Endothelial cell of umbilical vein (primary cell): Measurements from ENCODE around the gene NRK. TPM values are rescaled to one million over a fixed set of nuclear protein-coding genes. Genes with fewer than 3 reads are reported as not detected.
"Not testable (repeated sequence)": the region's sequence is repeated elsewhere in the genome, so short reads cannot be mapped to it uniquely, and the experiment has no call there.

Source experiments
- BruUV-seq: library from RNA; stranded (reverse); fragments of 400-500 nt; replicated peaks from 2 replicates; lab custom pipeline; 2021; lab: Mats Ljungman, UMichigan
- CTCF ChIA-PET: fragments of 300-600, 350-600 bp; sonication (Branson Sonifier 250); formaldehyde crosslinking; loops from one replicate; lab custom pipeline; 2021; ENCODE audit warnings: antibody characterized with exemption, inconsistent platforms; lab: Charles Lee
- POLR2A ChIA-PET: fragments of 300-600, 350-600 bp; sonication (Branson Sonifier 250); formaldehyde crosslinking; loops from one replicate; lab custom pipeline; 2021; ENCODE audit warnings: antibody characterized with exemption, inconsistent platforms; lab: Charles Lee
- DNase-seq: peaks from one replicate; pipeline ENCODE4 v3.0.0-alpha.2; 2011; ENCODE audit warnings: low read depth, low spot score
- FAIRE-seq: peaks from 2 replicates; lab custom pipeline; 2011; peaks lifted over from hg19 to GRCh38; lab: Jason Lieb, UNC
- H2AFZ ChIP-seq: 2 replicates; pipeline ENCODE4 v1.6.0; 2012; ENCODE audit warnings: low read depth, low read length, control low read depth, inconsistent platforms
- H3K27ac ChIP-seq: 2 replicates; pipeline ENCODE4 v1.5.1; 2011; ENCODE audit warnings: low read depth, mild to moderate bottlenecking, control low read depth, low read length, moderate library complexity; ENCODE audit not compliant: insufficient read depth
- H3K27me3 ChIP-seq, 2 experiments: 2 replicates each; pipeline versions ENCODE4 v1.6.0 to v1.6.1; 2011; ENCODE audit warnings: low read length in 2 of 2, mixed read lengths in 1 of 2; ENCODE audit not compliant: control insufficient read depth in 2 of 2, insufficient read depth in 2 of 2
- H3K36me3 ChIP-seq, 2 experiments: 2 replicates in 1 of 2; 3 replicates in 1 of 2; pipeline ENCODE4 v1.5.1; 2011; ENCODE audit warnings: low read length in 2 of 2, mild to moderate bottlenecking in 1 of 2, moderate library complexity in 1 of 2; ENCODE audit not compliant: control insufficient read depth in 2 of 2, insufficient read depth in 2 of 2; ENCODE audit errors: extremely low read depth in 1 of 2
- H3K4me1 ChIP-seq: 3 replicates; pipeline ENCODE4 v1.5.1; 2011; ENCODE audit warnings: mild to moderate bottlenecking, low read length; ENCODE audit not compliant: control insufficient read depth, insufficient read depth; ENCODE audit errors: extremely low read depth
- H3K4me2 ChIP-seq: 2 replicates; pipeline ENCODE4 v1.6.1; 2011; ENCODE audit warnings: low read length, control low read depth, mixed read lengths; ENCODE audit not compliant: insufficient read depth
- H3K4me3 ChIP-seq, 3 experiments: fragments of 200-600 bp in 1 of 3; sonication (generic), shearing (Covaris generic) in 1 of 3; replicated peaks in 1 of 3; 2 replicates each; pipeline ENCODE4 v1.5.1; 2011 to 2016; ENCODE audit warnings: control low read depth in 3 of 3, low read length in 3 of 3, mild to moderate bottlenecking in 2 of 3, inconsistent platforms in 1 of 3, low read depth in 1 of 3, moderate library complexity in 1 of 3; ENCODE audit not compliant: insufficient read depth in 1 of 3
- H3K79me2 ChIP-seq: 2 replicates; pipeline ENCODE4 v1.6.0; 2012; ENCODE audit warnings: low read length, inconsistent platforms; ENCODE audit not compliant: control insufficient read depth, insufficient read depth
- H3K9ac ChIP-seq: replicated peaks from 2 replicates; pipeline ENCODE3; 2011; ENCODE audit warnings: low read length, control low read depth; ENCODE audit not compliant: insufficient read depth; ENCODE audit errors: extremely low read depth
- H3K9me1 ChIP-seq: replicated peaks from 3 replicates; pipeline ENCODE4 v1.6.0; 2011; ENCODE audit warnings: mild to moderate bottlenecking, low read length; ENCODE audit not compliant: control insufficient read depth, insufficient read depth; ENCODE audit errors: extremely low read depth
- H3K9me3 ChIP-seq: replicated peaks from 2 replicates; pipeline ENCODE4 v1.5.1; 2012; ENCODE audit warnings: low read length, inconsistent platforms; ENCODE audit not compliant: control insufficient read depth, insufficient read depth
- H4K20me1 ChIP-seq: replicated peaks from 2 replicates; pipeline ENCODE3; 2011; ENCODE audit warnings: mild to moderate bottlenecking, low read length; ENCODE audit not compliant: control insufficient read depth, insufficient read depth; ENCODE audit errors: extremely low read depth
- EZH2 ChIP-seq: IDR thresholded peaks from 2 replicates; pipeline ENCODE4 v1.6.1; 2012; ENCODE audit warnings: borderline replicate concordance, low read depth, mild to moderate bottlenecking, moderate library complexity, low read length, inconsistent platforms; ENCODE audit not compliant: severe bottlenecking
- FOS ChIP-seq: IDR thresholded peaks from 2 replicates; pipeline ENCODE4 v1.6.1; 2011; ENCODE audit warnings: mild to moderate bottlenecking, low read length, moderate library complexity, borderline replicate concordance; ENCODE audit not compliant: insufficient read depth
- GATA2 ChIP-seq: IDR thresholded peaks from 2 replicates; pipeline ENCODE4 v1.7.0; 2011; ENCODE audit warnings: low read depth, mild to moderate bottlenecking, moderate library complexity, mixed read lengths, low read length; ENCODE audit not compliant: insufficient read length, insufficient read depth
- JUN ChIP-seq: IDR thresholded peaks from 2 replicates; pipeline ENCODE4 v1.6.1; 2011; ENCODE audit warnings: borderline replicate concordance, low read depth; ENCODE audit not compliant: insufficient read length, insufficient read depth
- MYC ChIP-seq: IDR thresholded peaks from one replicate; pipeline ENCODE4 v1.6.1; 2011; ENCODE audit warnings: mild to moderate bottlenecking, low read depth, low read length
- POLR2A ChIP-seq: IDR thresholded peaks from 2 replicates; pipeline ENCODE4 v1.6.1; 2012; ENCODE audit warnings: low read depth, mild to moderate bottlenecking, control low read depth, low read length
- POLR2AphosphoS5 ChIP-seq: IDR thresholded peaks from 2 replicates; pipeline ENCODE4 v1.6.1; 2012; ENCODE audit warnings: low read depth, mild to moderate bottlenecking, control low read depth, low read length, moderate library complexity; ENCODE audit not compliant: insufficient read depth
- dilution Hi-C: fragments of 300-500 bp; cut with MboI; formaldehyde crosslinking; loops from one replicate; pipeline ENCODE4 v1.15.0; 2019; ENCODE audit warnings: low sequenced_read_pairs; ENCODE audit not compliant: extremely low pct_ligation_motif_present
- intact Hi-C: fragments of 100-400 bp; cut with micrococcal nuclease; formaldehyde crosslinking; loops from one replicate; pipeline ENCODE4 v1.10.0; 2022
- polyA plus RNA-seq, 4 experiments: library from polyadenylated mRNA; depleted of rRNA in 3 of 4; stranded (reverse) in 3 of 4; unstranded in 1 of 4; fragments of >200 nt; gene quantifications; 2 replicates each; pipeline versions ENCODE4 v1.2.1 to v1.2.3, GENCODE V29; 2011 to 2012; ENCODE audit warnings: missing spikeins in 1 of 4
- total RNA-seq: library from RNA; stranded (reverse); gene quantifications from 2 replicates; pipeline ENCODE4 v1.2.3, GENCODE V29; 2021
- TF ChIP-seq, protein P1 (sequence below), 2 donors: IDR thresholded peaks; 1 replicate in 1 of 2; 2 replicates in 1 of 2; pipeline ENCODE4 v1.5.1; 2011; ENCODE audit warnings: low read length in 2 of 2, mild to moderate bottlenecking in 2 of 2, moderate library complexity in 2 of 2, control low read depth in 1 of 2, inconsistent platforms in 1 of 2, low read depth in 1 of 2; ENCODE audit not compliant: insufficient read depth in 1 of 2; ENCODE audit errors: extremely low read depth in 1 of 2
- TF ChIP-seq, protein P2 (sequence below): IDR thresholded peaks from 2 replicates; pipeline ENCODE4 v1.6.1; 2011; ENCODE audit not compliant: insufficient read depth, insufficient read length

The NRK gene
- total and polyA plus RNA-seq, 2 donors (not counting 3 experiments of a cell fraction or from before 2014, with no cell fraction given), result 1.3 to 3.1 TPM

DNA sequence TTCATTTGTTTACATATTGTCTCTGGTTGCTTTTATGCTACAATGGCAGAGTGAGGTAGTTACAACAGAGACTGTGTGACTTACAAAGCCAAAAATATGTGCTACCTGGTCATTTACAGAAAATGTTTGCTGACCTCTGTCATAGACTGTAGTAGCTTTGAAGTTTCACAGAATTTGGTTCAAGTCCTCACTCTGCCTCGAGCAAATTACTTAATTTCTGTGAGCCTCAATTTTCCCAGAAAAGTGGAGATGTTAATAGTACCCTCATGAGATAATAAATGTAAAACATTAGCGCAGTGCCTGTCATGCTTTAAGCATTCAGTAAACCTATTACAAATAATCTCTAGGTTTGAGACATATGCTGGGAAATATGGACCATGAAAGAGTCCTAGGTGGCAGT, 18.4 kb upstream of the NRK start:
- Histone ChIP-seq H4K20me1 (no peaks in the 10 kb centered on the region), H3K27me3 (no peaks in the 10 kb centered on the region), H3K36me3 (no peaks in the 10 kb centered on the region), H3K9ac (no peak overlapping the region), H3K4me2 (no peak overlapping the region), H2AFZ (no peak overlapping the region), H3K4me3 (no peak overlapping the region), H3K9me1 (no peaks in the 10 kb centered on the region), H3K9me3 (no peaks in the 10 kb centered on the region), H3K79me2 (no peaks in the 10 kb centered on the region), H3K4me1 (no peaks in the 10 kb centered on the region), H3K27ac (no peak overlapping the region)
- FAIRE-seq, result no peak
- BruUV-seq, result no TSS peak
- ChIA-PET POLR2A (no interaction called here), CTCF (interaction anchor here (1.0 kb wide), 1 partner anchor 9 kb away, joined by 3 read pairs; no protein-coding TSS in a partner anchor)
- intact Hi-C loops, result no loop called here
- no peak for DNase-seq
- TF ChIP-seq FOS, result no peak
- TF ChIP-seq, protein P1, sequence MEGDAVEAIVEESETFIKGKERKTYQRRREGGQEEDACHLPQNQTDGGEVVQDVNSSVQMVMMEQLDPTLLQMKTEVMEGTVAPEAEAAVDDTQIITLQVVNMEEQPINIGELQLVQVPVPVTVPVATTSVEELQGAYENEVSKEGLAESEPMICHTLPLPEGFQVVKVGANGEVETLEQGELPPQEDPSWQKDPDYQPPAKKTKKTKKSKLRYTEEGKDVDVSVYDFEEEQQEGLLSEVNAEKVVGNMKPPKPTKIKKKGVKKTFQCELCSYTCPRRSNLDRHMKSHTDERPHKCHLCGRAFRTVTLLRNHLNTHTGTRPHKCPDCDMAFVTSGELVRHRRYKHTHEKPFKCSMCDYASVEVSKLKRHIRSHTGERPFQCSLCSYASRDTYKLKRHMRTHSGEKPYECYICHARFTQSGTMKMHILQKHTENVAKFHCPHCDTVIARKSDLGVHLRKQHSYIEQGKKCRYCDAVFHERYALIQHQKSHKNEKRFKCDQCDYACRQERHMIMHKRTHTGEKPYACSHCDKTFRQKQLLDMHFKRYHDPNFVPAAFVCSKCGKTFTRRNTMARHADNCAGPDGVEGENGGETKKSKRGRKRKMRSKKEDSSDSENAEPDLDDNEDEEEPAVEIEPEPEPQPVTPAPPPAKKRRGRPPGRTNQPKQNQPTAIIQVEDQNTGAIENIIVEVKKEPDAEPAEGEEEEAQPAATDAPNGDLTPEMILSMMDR (IDR thresholded peaks at IDR 0.05; ENCODE audit: extremely low read depth in 1 of 2, insufficient read depth in 1 of 2, low read depth in 1 of 2, low read length in 2 of 2), result no peak
- TF ChIP-seq POLR2A, result no peak
- no peak for TF ChIP-seq MYC
- no peak for TF ChIP-seq EZH2
- TF ChIP-seq POLR2AphosphoS5, result no peak
- TF ChIP-seq GATA2, result no peak
- no peak for TF ChIP-seq JUN
- TF ChIP-seq, protein P2, sequence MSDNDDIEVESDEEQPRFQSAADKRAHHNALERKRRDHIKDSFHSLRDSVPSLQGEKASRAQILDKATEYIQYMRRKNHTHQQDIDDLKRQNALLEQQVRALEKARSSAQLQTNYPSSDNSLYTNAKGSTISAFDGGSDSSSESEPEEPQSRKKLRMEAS, result no peak
- dilution Hi-C loops, result no loop called here

DNA sequence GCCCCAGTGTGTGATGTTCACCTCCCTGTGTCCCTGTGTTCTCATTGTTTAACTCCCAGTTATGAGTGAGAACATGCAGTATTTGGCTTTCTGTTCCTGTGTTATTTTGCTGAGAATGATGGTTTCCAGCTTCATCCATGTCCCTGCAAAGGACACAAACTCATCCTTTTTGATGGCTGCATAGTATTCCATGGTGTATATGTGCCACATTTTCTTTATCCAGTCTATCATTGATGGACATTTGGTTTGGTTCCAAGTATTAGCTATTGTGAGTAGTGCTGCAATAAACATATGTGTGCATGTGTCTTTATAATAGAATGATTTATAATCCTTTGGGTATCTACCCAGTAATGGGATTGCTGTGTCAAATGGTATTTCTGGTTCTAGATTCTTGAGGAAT, 16.7 kb upstream of the NRK start:
- H3K9me1 ChIP-seq, CTCF ChIA-PET, DNase-seq, H3K9me3 ChIP-seq, H3K36me3 ChIP-seq, BruUV-seq, H2AFZ ChIP-seq, intact Hi-C loops, dilution Hi-C loops, H3K79me2 ChIP-seq, H3K27ac ChIP-seq, POLR2A ChIA-PET, H3K9ac ChIP-seq, H3K27me3 ChIP-seq, H4K20me1 ChIP-seq, H3K4me1 ChIP-seq, FAIRE-seq, H3K4me2 ChIP-seq, H3K4me3 ChIP-seq: not testable (repeated sequence)
